Measurements from ENCODE around the gene EIF4E2. TPM values are rescaled to one million over a fixed set of nuclear protein-coding genes. Genes with fewer than 3 reads are reported as not detected.

EIF4E2 gene
- total RNA-seq, 1 donor from 2014 or later: 87.1 TPM

- H3K27me3 Mint-ChIP-seq (ENCODE audit: low read depth): no peaks in the 10 kb centered on the region
- DNase-seq (ENCODE audit: low spot score): no peak
- peaks cover 12% of the 10 kb centered on the region for H3K36me3 Mint-ChIP-seq (ENCODE audit: low read depth)
- H3K4me3 Mint-ChIP-seq (ENCODE audit: unreplicated experiment): no peak overlapping the region
- no peak overlapping the region for H3K27ac Mint-ChIP-seq (ENCODE audit: unreplicated experiment)
- peaks cover 36% of the 10 kb centered on the region for H3K4me1 Mint-ChIP-seq (ENCODE audit: low read depth)
- H3K9me3 Mint-ChIP-seq (ENCODE audit: low read depth): no peaks in the 10 kb centered on the region
- no peak for TF ChIP-seq CTCF (IDR thresholded peaks at IDR 0.05)
These were observed 24.9 kb downstream of the EIF4E2 start for GRCh38 chr2:232575404-232575746.

- Mint-ChIP-seq H3K27ac (ENCODE audit: unreplicated experiment) (peak overlapping the region; percentile 19), H3K27me3 (ENCODE audit: low read depth) (no peaks in the 10 kb centered on the region), H3K36me3 (ENCODE audit: low read depth) (peaks cover 20% of the 10 kb centered on the region), H3K9me3 (ENCODE audit: low read depth) (no peaks in the 10 kb centered on the region), H3K4me1 (ENCODE audit: low read depth) (peaks cover 28% of the 10 kb centered on the region), H3K4me3 (ENCODE audit: unreplicated experiment) (no peak overlapping the region)
- no peak for DNase-seq (ENCODE audit: low spot score)
- TF ChIP-seq CTCF (IDR thresholded peaks at IDR 0.05): no peak
These were observed 26.5 kb downstream of the EIF4E2 start for GRCh38 chr2:232576995-232577394.

GRCh38 chr2:232577841-232578240 lies 27.4 kb downstream of the EIF4E2 start:
- H3K27me3 Mint-ChIP-seq (ENCODE audit: low read depth): no peaks in the 10 kb centered on the region
- no peak overlapping the region for H3K4me3 Mint-ChIP-seq (ENCODE audit: unreplicated experiment)
- no peak for TF ChIP-seq CTCF (IDR thresholded peaks at IDR 0.05)
- H3K4me1 Mint-ChIP-seq (ENCODE audit: low read depth): peaks cover 28% of the 10 kb centered on the region
- H3K36me3 Mint-ChIP-seq (ENCODE audit: low read depth): peaks cover 25% of the 10 kb centered on the region
- H3K9me3 Mint-ChIP-seq (ENCODE audit: low read depth): no peaks in the 10 kb centered on the region
- no peak for DNase-seq (ENCODE audit: low spot score)
- peak overlapping the region; percentile 34 for H3K27ac Mint-ChIP-seq (ENCODE audit: unreplicated experiment)

- Mint-ChIP-seq H3K36me3 (ENCODE audit: low read depth) (peaks cover 30% of the 10 kb centered on the region), H3K27ac (ENCODE audit: unreplicated experiment) (no peak overlapping the region), H3K4me3 (ENCODE audit: unreplicated experiment) (no peak overlapping the region), H3K27me3 (ENCODE audit: low read depth) (no peaks in the 10 kb centered on the region), H3K9me3 (ENCODE audit: low read depth) (no peaks in the 10 kb centered on the region), H3K4me1 (ENCODE audit: low read depth) (peaks cover 28% of the 10 kb centered on the region)
- TF ChIP-seq CTCF (IDR thresholded peaks at IDR 0.05): no peak
- no peak for DNase-seq (ENCODE audit: low spot score)
These were observed 28.1 kb downstream of the EIF4E2 start for GRCh38 chr2:232578626-232579025.

- no peak overlapping the region for H3K27ac Mint-ChIP-seq (ENCODE audit: unreplicated experiment)
- peaks cover 18% of the 10 kb centered on the region for H3K4me1 Mint-ChIP-seq (ENCODE audit: low read depth)
- H3K4me3 Mint-ChIP-seq (ENCODE audit: unreplicated experiment): no peak overlapping the region
- H3K27me3 Mint-ChIP-seq (ENCODE audit: low read depth): no peaks in the 10 kb centered on the region
- no peak for DNase-seq (ENCODE audit: low spot score)
- no peaks in the 10 kb centered on the region for H3K9me3 Mint-ChIP-seq (ENCODE audit: low read depth)
- TF ChIP-seq CTCF (IDR thresholded peaks at IDR 0.05): no peak
- H3K36me3 Mint-ChIP-seq (ENCODE audit: low read depth): peaks cover 33% of the 10 kb centered on the region
These were observed 30.1 kb downstream of the EIF4E2 start for GRCh38 chr2:232580648-232580981.
